ENCODE measurements around the gene HBD. TPM values are rescaled to one million over a fixed set of nuclear protein-coding genes. Genes with fewer than 3 reads are reported as not detected.
"Not testable (repeated sequence)": the region's sequence is repeated elsewhere in the genome, so short reads cannot be mapped to it uniquely, and the experiment has no call there.

HBD gene
- polyA plus RNA-seq, 1 of the 3 experiments (the other 2 are of a cell fraction) = not detected

DNA sequence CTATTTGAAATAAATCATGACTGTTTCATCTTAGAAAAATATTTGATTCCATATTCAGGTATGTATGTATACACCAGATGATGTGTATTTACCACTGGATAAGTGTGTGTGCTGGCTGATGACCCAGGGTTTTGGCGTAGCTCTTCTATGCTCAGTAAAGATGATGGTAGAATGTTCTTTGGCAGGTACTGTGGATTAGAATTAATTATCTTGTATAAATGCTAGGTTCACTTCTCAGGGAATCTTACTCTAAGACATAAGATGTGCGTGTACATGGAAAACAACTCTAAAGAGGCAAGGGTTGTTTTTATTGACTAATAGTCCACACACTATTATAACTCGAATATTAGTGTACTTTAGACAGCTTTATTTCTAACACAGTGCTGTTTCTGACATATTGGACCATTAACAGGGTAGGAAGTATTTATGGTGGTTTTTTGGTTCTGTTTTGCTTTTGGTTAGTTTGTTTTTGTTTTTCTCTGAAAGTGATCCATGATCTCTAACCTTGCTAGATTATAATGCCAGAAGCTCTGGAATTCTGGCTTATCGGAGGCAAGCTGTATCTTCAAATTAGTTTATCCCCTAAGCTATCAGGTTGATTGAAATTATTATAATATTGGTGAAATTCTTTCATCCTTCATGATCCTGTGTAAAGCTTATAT lies 16.4 kb upstream of the HBD start:
- Histone ChIP-seq H4K20me1 (ENCODE audit: insufficient read depth) (no peaks in the 10 kb centered on the region), H3K4me1 (ENCODE audit: control insufficient read depth in 1 of 2, insufficient read depth in 2 of 2, low read depth in 1 of 2, low read length in 1 of 2) (no peaks in the 10 kb centered on the region), H3K27ac (ENCODE audit: low read depth in 2 of 2, low read length in 1 of 2) (no peak overlapping the region), H3K9me3 (no peaks in the 10 kb centered on the region), H3K27me3 (ENCODE audit: insufficient read depth) (no peaks in the 10 kb centered on the region; the same call in 1 of the 2 replicates), H3K4me2 (no peak overlapping the region), H3K4me3 (ENCODE audit: low read depth in 2 of 2, low read length in 1 of 2) (no peak overlapping the region), H3F3A (replicated peaks; ENCODE audit: insufficient read depth) (no peaks in the 10 kb centered on the region), H3K79me2 (ENCODE audit: insufficient read depth) (no peaks in the 10 kb centered on the region), H3K9ac (no peak overlapping the region), H3K36me3 (replicated peaks in 1 of 2; ENCODE audit: control insufficient read depth in 1 of 2, insufficient read depth in 2 of 2, low read length in 1 of 2) (no peaks in the 10 kb centered on the region), H3K9me2 (no peaks in the 10 kb centered on the region), H2AFZ (ENCODE audit: low read depth) (no peak overlapping the region)
- TF ChIP-seq, protein P1, sequence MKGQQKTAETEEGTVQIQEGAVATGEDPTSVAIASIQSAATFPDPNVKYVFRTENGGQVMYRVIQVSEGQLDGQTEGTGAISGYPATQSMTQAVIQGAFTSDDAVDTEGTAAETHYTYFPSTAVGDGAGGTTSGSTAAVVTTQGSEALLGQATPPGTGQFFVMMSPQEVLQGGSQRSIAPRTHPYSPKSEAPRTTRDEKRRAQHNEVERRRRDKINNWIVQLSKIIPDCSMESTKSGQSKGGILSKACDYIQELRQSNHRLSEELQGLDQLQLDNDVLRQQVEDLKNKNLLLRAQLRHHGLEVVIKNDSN (IDR thresholded peaks at IDR 0.05; ENCODE audit: borderline replicate concordance, low read depth) = no peak
- TF ChIP-seq CHD2 (IDR thresholded peaks at IDR 0.05; ENCODE audit: low read length, partially characterized antibody) (no peak), SMC3 (IDR thresholded peaks at IDR 0.05; ENCODE audit: low read depth, low read length) (no peak), NRF1 (IDR thresholded peaks at IDR 0.05; ENCODE audit: low read depth, low read length) (no peak), RCOR1 (IDR thresholded peaks at IDR 0.05; ENCODE audit: low read length) (no peak), GATA2 (CRISPR knock-in tag; IDR thresholded peaks at IDR 0.05) (no peak), MXI1 (IDR thresholded peaks at IDR 0.05; ENCODE audit: low read depth, low read length) (no peak), GABPA (IDR thresholded peaks at IDR 0.05; ENCODE audit: low read depth) (no peak), EP300 (IDR thresholded peaks at IDR 0.05; ENCODE audit: borderline replicate concordance in 1 of 2, low read depth in 1 of 2, low read length in 1 of 2) (no peak), YY1 (IDR thresholded peaks at IDR 0.05; ENCODE audit: low read depth) (no peak), ELF1 (IDR thresholded peaks at IDR 0.05) (no peak), FOXM1 (IDR thresholded peaks at IDR 0.05; ENCODE audit: low read depth) (no peak), TCF12 (IDR thresholded peaks at IDR 0.05) (no peak), JUND (IDR thresholded peaks at IDR 0.05) (no peak), NFIC (IDR thresholded peaks at IDR 0.05; ENCODE audit: borderline replicate concordance) (no peak), POLR2AphosphoS5 (IDR thresholded peaks at IDR 0.05; ENCODE audit: low read depth, low read length) (no peak)
- TF ChIP-seq, protein P2, sequence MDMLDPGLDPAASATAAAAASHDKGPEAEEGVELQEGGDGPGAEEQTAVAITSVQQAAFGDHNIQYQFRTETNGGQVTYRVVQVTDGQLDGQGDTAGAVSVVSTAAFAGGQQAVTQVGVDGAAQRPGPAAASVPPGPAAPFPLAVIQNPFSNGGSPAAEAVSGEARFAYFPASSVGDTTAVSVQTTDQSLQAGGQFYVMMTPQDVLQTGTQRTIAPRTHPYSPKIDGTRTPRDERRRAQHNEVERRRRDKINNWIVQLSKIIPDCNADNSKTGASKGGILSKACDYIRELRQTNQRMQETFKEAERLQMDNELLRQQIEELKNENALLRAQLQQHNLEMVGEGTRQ (IDR thresholded peaks at IDR 0.05; ENCODE audit: borderline replicate concordance, low read depth, low read length) = no peak
- TF ChIP-seq, protein P3, sequence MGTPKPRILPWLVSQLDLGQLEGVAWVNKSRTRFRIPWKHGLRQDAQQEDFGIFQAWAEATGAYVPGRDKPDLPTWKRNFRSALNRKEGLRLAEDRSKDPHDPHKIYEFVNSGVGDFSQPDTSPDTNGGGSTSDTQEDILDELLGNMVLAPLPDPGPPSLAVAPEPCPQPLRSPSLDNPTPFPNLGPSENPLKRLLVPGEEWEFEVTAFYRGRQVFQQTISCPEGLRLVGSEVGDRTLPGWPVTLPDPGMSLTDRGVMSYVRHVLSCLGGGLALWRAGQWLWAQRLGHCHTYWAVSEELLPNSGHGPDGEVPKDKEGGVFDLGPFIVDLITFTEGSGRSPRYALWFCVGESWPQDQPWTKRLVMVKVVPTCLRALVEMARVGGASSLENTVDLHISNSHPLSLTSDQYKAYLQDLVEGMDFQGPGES (IDR thresholded peaks at IDR 0.05; ENCODE audit: low read depth, low read length) = no peak
- TF ChIP-seq, protein P4, sequence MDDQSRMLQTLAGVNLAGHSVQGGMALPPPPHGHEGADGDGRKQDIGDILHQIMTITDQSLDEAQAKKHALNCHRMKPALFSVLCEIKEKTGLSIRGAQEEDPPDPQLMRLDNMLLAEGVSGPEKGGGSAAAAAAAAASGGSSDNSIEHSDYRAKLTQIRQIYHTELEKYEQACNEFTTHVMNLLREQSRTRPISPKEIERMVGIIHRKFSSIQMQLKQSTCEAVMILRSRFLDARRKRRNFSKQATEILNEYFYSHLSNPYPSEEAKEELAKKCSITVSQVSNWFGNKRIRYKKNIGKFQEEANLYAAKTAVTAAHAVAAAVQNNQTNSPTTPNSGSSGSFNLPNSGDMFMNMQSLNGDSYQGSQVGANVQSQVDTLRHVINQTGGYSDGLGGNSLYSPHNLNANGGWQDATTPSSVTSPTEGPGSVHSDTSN (IDR thresholded peaks at IDR 0.05) = no peak
- TF ChIP-seq, protein P5, sequence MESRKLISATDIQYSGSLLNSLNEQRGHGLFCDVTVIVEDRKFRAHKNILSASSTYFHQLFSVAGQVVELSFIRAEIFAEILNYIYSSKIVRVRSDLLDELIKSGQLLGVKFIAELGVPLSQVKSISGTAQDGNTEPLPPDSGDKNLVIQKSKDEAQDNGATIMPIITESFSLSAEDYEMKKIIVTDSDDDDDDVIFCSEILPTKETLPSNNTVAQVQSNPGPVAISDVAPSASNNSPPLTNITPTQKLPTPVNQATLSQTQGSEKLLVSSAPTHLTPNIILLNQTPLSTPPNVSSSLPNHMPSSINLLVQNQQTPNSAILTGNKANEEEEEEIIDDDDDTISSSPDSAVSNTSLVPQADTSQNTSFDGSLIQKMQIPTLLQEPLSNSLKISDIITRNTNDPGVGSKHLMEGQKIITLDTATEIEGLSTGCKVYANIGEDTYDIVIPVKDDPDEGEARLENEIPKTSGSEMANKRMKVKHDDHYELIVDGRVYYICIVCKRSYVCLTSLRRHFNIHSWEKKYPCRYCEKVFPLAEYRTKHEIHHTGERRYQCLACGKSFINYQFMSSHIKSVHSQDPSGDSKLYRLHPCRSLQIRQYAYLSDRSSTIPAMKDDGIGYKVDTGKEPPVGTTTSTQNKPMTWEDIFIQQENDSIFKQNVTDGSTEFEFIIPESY (IDR thresholded peaks at IDR 0.05; ENCODE audit: borderline replicate concordance, low read depth) = no peak
- WGBS (ENCODE audit: low lambda C conversion rate) = 9% methylated on average over 4 of the region's 4 CpGs
- ChIA-PET CTCF (no interaction called here), POLR2A (no interaction called here)
- DNase-seq = no peak

DNA sequence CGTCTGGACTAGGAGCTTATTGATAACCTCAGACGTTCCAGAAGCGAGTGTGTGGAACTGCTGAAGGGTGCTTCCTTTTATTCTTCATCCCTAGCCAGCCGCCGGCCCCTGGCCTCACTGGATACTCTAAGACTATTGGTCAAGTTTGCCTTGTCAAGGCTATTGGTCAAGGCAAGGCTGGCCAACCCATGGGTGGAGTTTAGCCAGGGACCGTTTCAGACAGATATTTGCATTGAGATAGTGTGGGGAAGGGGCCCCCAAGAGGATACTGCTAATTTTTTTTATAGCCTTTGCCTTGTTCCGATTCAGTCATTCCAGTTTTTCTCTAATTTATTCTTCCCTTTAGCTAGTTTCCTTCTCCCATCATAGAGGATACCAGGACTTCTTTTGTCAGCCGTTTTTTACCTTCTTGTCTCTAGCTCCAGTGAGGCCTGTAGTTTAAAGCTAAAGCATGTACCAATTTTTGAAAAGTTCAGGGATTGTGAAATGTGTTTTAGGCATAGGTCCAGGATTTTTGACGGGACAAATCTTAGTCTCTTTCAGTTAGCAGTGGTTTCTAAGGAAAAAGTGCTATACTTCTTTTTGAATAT lies 15.6 kb upstream of the HBD start, which contains the start of gene HBG1:
HBG1 (minus strand) TSS at position 51 of the 590 bp plus-strand sequence. CDS start 53 bp downstream, outside the sequence.
- H3K9me2 ChIP-seq; H3K79me2 ChIP-seq (ENCODE audit: insufficient read depth); H3K4me3 ChIP-seq (ENCODE audit: low read depth in 2 of 2, low read length in 1 of 2); H3K36me3 ChIP-seq (replicated peaks in 1 of 2; ENCODE audit: control insufficient read depth in 1 of 2, insufficient read depth in 2 of 2, low read length in 1 of 2); CTCF ChIA-PET; H3F3A ChIP-seq (replicated peaks; ENCODE audit: insufficient read depth); H3K9me3 ChIP-seq; H3K4me2 ChIP-seq; H2AFZ ChIP-seq (ENCODE audit: low read depth); DNase-seq; H3K4me1 ChIP-seq (ENCODE audit: control insufficient read depth in 1 of 2, insufficient read depth in 2 of 2, low read depth in 1 of 2, low read length in 1 of 2); H3K9ac ChIP-seq; H3K27me3 ChIP-seq (ENCODE audit: insufficient read depth); H4K20me1 ChIP-seq (ENCODE audit: insufficient read depth); H3K27ac ChIP-seq (ENCODE audit: low read depth in 2 of 2, low read length in 1 of 2); POLR2A ChIA-PET: not testable (repeated sequence)
- 4% methylated on average over 3 of the region's 9 CpGs for WGBS (ENCODE audit: low lambda C conversion rate)

All from SK-N-SH (cell line).